Stimulated activated CD4-positive, alpha-beta T cell treated with anti-CD3 and anti-CD28 coated beads, Interleukin-1b, Interleukin-23, amount 100 ng/mL, for 1 hour (primary cell): ENCODE data around the gene KIF20B.
"Not testable (repeated sequence)": the region's sequence is repeated elsewhere in the genome, so short reads cannot be mapped to it uniquely, and the experiment has no call there.

Source experiments
- DNase-seq, 2 donors: peaks; one replicate each; pipeline ENCODE4 v3.0.0-alpha.2; 2020; ENCODE audit warnings: low read depth in 2 of 2

Gene KIF20B

GRCh38 chr10:89684604-89685003, 16.8 kb upstream of the KIF20B start:
- DNase-seq: no peak

- no peak for DNase-seq
Measured at GRCh38 chr10:89685936-89686335, 15.5 kb upstream of the KIF20B start.

- DNase-seq: no peak
Measured at GRCh38 chr10:89690027-89690426, 11.4 kb upstream of the KIF20B start.

GRCh38 chr10:89692416-89692815, 9.0 kb upstream of the KIF20B start:
- no peak for DNase-seq

- no peak for DNase-seq
Measured at GRCh38 chr10:89693176-89693575, 8.2 kb upstream of the KIF20B start.

- no peak for DNase-seq
Measured at GRCh38 chr10:89695307-89695706, 6.1 kb upstream of the KIF20B start.

GRCh38 chr10:89697946-89698345, 3.4 kb upstream of the KIF20B start:
- DNase-seq: no peak

- no peak for DNase-seq
Measured at GRCh38 chr10:89699581-89700064, 1.8 kb upstream of the KIF20B start.

- no peak for DNase-seq
Measured at GRCh38 chr10:89700923-89701241, 508 bp upstream of the KIF20B start.

- DNase-seq: no peak
Measured at GRCh38 chr10:89702121-89702480, 711 bp downstream of the KIF20B start.

GRCh38 chr10:89705466-89705865, 4.1 kb downstream of the KIF20B start:
- DNase-seq: no peak

- no peak for DNase-seq
Measured at GRCh38 chr10:89706011-89706410, 4.6 kb downstream of the KIF20B start.

GRCh38 chr10:89707372-89707771, 6.0 kb downstream of the KIF20B start:
- no peak for DNase-seq

- no peak for DNase-seq
Measured at GRCh38 chr10:89710753-89711152, 9.4 kb downstream of the KIF20B start.

GRCh38 chr10:89734616-89735015, 33.2 kb downstream of the KIF20B start:
- no peak for DNase-seq

GRCh38 chr10:89738551-89739209, 37.3 kb downstream of the KIF20B start:
- DNase-seq: no peak

GRCh38 chr10:89741126-89741762, 39.9 kb downstream of the KIF20B start:
- DNase-seq: no peak

GRCh38 chr10:89744026-89744425, 42.6 kb downstream of the KIF20B start:
- no peak for DNase-seq

GRCh38 chr10:89745903-89746302, 44.5 kb downstream of the KIF20B start:
- no peak for DNase-seq

- DNase-seq: no peak
Measured at GRCh38 chr10:89750441-89750840, 49.1 kb downstream of the KIF20B start.

- no peak for DNase-seq
Measured at GRCh38 chr10:89755374-89755773, 54.0 kb downstream of the KIF20B start.

- DNase-seq: no peak
Measured at GRCh38 chr10:89759531-89759930, 58.1 kb downstream of the KIF20B start.

- not testable (repeated sequence) for DNase-seq
Measured at GRCh38 chr10:89763671-89764070, 62.3 kb downstream of the KIF20B start.

- DNase-seq: no peak
Measured at GRCh38 chr10:89771684-89772083, 70.3 kb downstream of the KIF20B start.
